DMS 273 (cell line): ENCODE measurements around the gene RPL27.
"Not testable (repeated sequence)": the region's sequence is repeated elsewhere in the genome, so short reads cannot be mapped to it uniquely, and the experiment has no call there.

ENCODE experiments used
- DNase-seq: peaks from one replicate; lab custom pipeline; 2025; ENCODE audit not compliant: unreplicated experiment; lab: John Stamatoyannopoulos, UW

Gene RPL27

GRCh38 chr17:42997984-42998938, at the start of gene RPL27:
TSS of gene RPL27 (plus strand) at chr17:42998419. CDS start at chr17:42998751, 332 bp downstream.
- peak; percentile 100 for DNase-seq

- no peak for DNase-seq
Observed at GRCh38 chr17:42950044-42950783, 48.0 kb upstream of the RPL27 start.

- no peak for DNase-seq
Observed at GRCh38 chr17:42953669-42954068, 44.5 kb upstream of the RPL27 start.

GRCh38 chr17:42964161-42964932, 33.9 kb upstream of the RPL27 start, which contains the start of gene AARSD1:
TSS of gene AARSD1 (minus strand) at chr17:42964454. CDS start at chr17:42964440, 14 bp downstream.
- peak; percentile 96 for DNase-seq

- DNase-seq = no peak
Observed at GRCh38 chr17:42967925-42968324, 30.3 kb upstream of the RPL27 start.

- peak; percentile 24 for DNase-seq
Observed at GRCh38 chr17:42969001-42969581, 29.1 kb upstream of the RPL27 start.

GRCh38 chr17:42971589-42971988, 26.6 kb upstream of the RPL27 start:
- no peak for DNase-seq

- DNase-seq = not testable (repeated sequence)
Observed at GRCh38 chr17:42973323-42973722, 24.9 kb upstream of the RPL27 start.

GRCh38 chr17:42975265-42975664, 23.0 kb upstream of the RPL27 start:
- DNase-seq = no peak

GRCh38 chr17:42975701-42976100, 22.5 kb upstream of the RPL27 start:
- not testable (repeated sequence) for DNase-seq

GRCh38 chr17:42979511-42980273, 18.5 kb upstream of the RPL27 start, which contains the start of gene PTGES3L:
TSS of gene PTGES3L (minus strand) at chr17:42980080. CDS start at chr17:42980053, 27 bp downstream.
- DNase-seq = peak; percentile 95

- peak; percentile 95 for DNase-seq
Observed at GRCh38 chr17:42980274-42980765, 17.9 kb upstream of the RPL27 start, which contains the start of gene RUNDC1. TSS of gene RUNDC1 (plus strand) at chr17:42980565. CDS start at chr17:42980577, 12 bp downstream.

GRCh38 chr17:42980766-42981397, 17.3 kb upstream of the RPL27 start:
- DNase-seq = peak; percentile 77

GRCh38 chr17:42982266-42982665, 16.0 kb upstream of the RPL27 start:
- no peak for DNase-seq

GRCh38 chr17:42985225-42985624, 13.0 kb upstream of the RPL27 start:
- no peak for DNase-seq

GRCh38 chr17:42989141-42989540, 9.1 kb upstream of the RPL27 start:
- DNase-seq = no peak

- no peak for DNase-seq
Observed at GRCh38 chr17:42989726-42990652, 8.2 kb upstream of the RPL27 start.

GRCh38 chr17:42991471-42991870, 6.7 kb upstream of the RPL27 start:
- no peak for DNase-seq
